ENCODE measurements around the gene HPGDS.

DNA sequence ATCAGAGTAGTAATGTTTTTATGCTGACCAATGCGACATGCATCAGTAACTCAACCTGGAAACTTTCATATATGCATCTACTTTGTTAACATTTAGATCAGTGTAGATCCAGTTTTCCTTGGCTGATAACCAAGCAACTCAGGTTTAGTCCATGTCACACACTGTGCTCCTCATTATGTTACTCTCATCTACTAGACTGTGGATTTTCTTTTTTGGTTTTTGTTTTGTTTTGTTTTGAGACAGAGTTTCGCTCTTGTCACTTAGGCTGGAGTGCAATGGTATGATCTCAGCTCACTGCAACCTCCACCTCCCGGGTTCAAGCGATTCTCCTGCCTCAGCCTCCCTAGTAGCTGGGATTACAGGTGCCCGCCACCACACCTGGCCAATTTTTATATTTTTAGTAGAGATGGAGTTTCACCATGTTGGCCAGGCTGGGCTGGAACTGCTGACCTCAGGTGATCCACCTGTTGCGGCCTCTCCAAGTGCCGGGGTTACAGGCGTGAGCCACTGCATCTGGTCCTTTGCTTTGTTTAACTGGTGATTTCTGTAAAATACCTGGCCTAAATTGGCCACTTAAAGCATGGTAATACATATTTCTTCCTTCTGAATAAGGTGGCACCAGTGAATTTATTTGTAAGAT lies 86.4 kb downstream of the HPGDS start:
- TF ChIP-seq CREB1 (IDR thresholded peaks at IDR 0.05; ENCODE audit: low read depth) (no peak), RAD21 (IDR thresholded peaks at IDR 0.05; ENCODE audit: low read depth) (no peak), TCF12 (IDR thresholded peaks at IDR 0.05; ENCODE audit: low read depth) (no peak), YY1 (IDR thresholded peaks at IDR 0.05; ENCODE audit: low read depth) (no peak), EP300 (IDR thresholded peaks at IDR 0.05; ENCODE audit: borderline replicate concordance) (no peak), TAF1 (IDR thresholded peaks at IDR 0.05; ENCODE audit: low read depth) (no peak), CEBPB (IDR thresholded peaks at IDR 0.05) (no peak), NFIC (IDR thresholded peaks at IDR 0.05) (no peak), EGR1 (IDR thresholded peaks at IDR 0.05) (no peak)
- TF ChIP-seq, protein P1, sequence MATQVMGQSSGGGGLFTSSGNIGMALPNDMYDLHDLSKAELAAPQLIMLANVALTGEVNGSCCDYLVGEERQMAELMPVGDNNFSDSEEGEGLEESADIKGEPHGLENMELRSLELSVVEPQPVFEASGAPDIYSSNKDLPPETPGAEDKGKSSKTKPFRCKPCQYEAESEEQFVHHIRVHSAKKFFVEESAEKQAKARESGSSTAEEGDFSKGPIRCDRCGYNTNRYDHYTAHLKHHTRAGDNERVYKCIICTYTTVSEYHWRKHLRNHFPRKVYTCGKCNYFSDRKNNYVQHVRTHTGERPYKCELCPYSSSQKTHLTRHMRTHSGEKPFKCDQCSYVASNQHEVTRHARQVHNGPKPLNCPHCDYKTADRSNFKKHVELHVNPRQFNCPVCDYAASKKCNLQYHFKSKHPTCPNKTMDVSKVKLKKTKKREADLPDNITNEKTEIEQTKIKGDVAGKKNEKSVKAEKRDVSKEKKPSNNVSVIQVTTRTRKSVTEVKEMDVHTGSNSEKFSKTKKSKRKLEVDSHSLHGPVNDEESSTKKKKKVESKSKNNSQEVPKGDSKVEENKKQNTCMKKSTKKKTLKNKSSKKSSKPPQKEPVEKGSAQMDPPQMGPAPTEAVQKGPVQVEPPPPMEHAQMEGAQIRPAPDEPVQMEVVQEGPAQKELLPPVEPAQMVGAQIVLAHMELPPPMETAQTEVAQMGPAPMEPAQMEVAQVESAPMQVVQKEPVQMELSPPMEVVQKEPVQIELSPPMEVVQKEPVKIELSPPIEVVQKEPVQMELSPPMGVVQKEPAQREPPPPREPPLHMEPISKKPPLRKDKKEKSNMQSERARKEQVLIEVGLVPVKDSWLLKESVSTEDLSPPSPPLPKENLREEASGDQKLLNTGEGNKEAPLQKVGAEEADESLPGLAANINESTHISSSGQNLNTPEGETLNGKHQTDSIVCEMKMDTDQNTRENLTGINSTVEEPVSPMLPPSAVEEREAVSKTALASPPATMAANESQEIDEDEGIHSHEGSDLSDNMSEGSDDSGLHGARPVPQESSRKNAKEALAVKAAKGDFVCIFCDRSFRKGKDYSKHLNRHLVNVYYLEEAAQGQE (IDR thresholded peaks at IDR 0.05; ENCODE audit: low read depth) = no peak
- TF ChIP-seq, protein P2, sequence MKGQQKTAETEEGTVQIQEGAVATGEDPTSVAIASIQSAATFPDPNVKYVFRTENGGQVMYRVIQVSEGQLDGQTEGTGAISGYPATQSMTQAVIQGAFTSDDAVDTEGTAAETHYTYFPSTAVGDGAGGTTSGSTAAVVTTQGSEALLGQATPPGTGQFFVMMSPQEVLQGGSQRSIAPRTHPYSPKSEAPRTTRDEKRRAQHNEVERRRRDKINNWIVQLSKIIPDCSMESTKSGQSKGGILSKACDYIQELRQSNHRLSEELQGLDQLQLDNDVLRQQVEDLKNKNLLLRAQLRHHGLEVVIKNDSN (IDR thresholded peaks at IDR 0.05) = no peak
- TF ChIP-seq, protein P3, sequence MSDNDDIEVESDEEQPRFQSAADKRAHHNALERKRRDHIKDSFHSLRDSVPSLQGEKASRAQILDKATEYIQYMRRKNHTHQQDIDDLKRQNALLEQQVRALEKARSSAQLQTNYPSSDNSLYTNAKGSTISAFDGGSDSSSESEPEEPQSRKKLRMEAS (IDR thresholded peaks at IDR 0.05) = no peak

Data from Ishikawa (cell line).